Endothelial cell (in vitro differentiated cells): ENCODE results near the gene LMOD2. TPM values are rescaled to one million over a fixed set of nuclear protein-coding genes. Genes with fewer than 3 reads are reported as not detected.

ENCODE experiments used
- DNase-seq: peaks from one replicate; pipeline ENCODE4 v3.0.0; 2021; ENCODE audit warnings: low spot score
- H3K27ac Mint-ChIP-seq: one replicate; pipeline ENCODE4 v1.8.0; 2021; ENCODE audit warnings: mixed read lengths, inconsistent platforms; ENCODE audit not compliant: unreplicated experiment
- H3K27me3 Mint-ChIP-seq: one replicate; pipeline ENCODE4 v1.8.0; 2021; ENCODE audit warnings: mild to moderate bottlenecking, moderate library complexity, mixed read lengths, inconsistent platforms; ENCODE audit not compliant: unreplicated experiment
- H3K36me3 Mint-ChIP-seq: one replicate; pipeline ENCODE4 v1.8.0; 2021; ENCODE audit warnings: mild to moderate bottlenecking, low read depth, mixed read lengths, inconsistent platforms; ENCODE audit not compliant: unreplicated experiment
- H3K4me1 Mint-ChIP-seq: one replicate; pipeline ENCODE4 v1.8.0; 2021; ENCODE audit warnings: mild to moderate bottlenecking, mixed read lengths, inconsistent platforms; ENCODE audit not compliant: unreplicated experiment
- H3K4me3 Mint-ChIP-seq: one replicate; pipeline ENCODE4 v1.8.0; 2021; ENCODE audit warnings: mild to moderate bottlenecking, mixed read lengths, inconsistent platforms; ENCODE audit not compliant: unreplicated experiment
- H3K9me3 Mint-ChIP-seq: one replicate; pipeline ENCODE4 v1.8.0; 2021; ENCODE audit warnings: mixed read lengths, inconsistent platforms; ENCODE audit not compliant: unreplicated experiment
- total RNA-seq: library from RNA; stranded (reverse); fragmentation: NEBNext Ultra II Directional; extraction: Animal tissue kit (Norgen Biotek cat#: 25700); gene quantifications from one replicate; pipeline ENCODE4 v1.2.1, GENCODE V29; 2021; ENCODE audit not compliant: unreplicated experiment
- TF ChIP-seq, protein P1 (sequence below): fragments of 200-600 bp; sonication (generic); IDR thresholded peaks from one replicate; pipeline ENCODE4 v1.5.0; 2021; ENCODE audit warnings: antibody characterized with exemption; ENCODE audit not compliant: unreplicated experiment

Gene LMOD2
- total RNA-seq, 1 donor from 2014 or later: not detected

DNA sequence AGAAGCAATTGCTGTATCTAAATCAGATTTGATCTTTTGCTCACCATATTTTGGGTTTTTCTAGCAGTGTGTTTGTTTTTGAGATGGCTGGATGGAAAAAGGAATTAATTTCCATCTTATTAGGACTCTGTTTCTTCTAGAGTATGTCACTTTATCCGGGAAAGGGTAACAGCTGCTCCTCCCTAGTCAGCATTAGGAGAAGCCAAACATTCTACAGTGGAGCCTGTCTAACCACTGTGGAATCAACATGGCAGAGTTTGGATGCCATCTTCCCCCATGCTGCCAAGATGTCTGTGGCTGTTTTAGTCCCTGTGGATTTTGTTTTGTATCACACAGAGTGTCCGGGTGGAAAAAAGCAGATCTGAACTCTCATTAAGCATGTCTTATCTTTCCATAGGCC is 16.0 kb upstream of the LMOD2 start:
- DNase-seq: no peak
- Mint-ChIP-seq H3K27me3 (peaks cover 4% of the 10 kb centered on the region), H3K4me3 (no peak overlapping the region), H3K27ac (no peak overlapping the region), H3K4me1 (peaks cover 10% of the 10 kb centered on the region), H3K36me3 (no peaks in the 10 kb centered on the region), H3K9me3 (no peaks in the 10 kb centered on the region)
- TF ChIP-seq, protein P1, sequence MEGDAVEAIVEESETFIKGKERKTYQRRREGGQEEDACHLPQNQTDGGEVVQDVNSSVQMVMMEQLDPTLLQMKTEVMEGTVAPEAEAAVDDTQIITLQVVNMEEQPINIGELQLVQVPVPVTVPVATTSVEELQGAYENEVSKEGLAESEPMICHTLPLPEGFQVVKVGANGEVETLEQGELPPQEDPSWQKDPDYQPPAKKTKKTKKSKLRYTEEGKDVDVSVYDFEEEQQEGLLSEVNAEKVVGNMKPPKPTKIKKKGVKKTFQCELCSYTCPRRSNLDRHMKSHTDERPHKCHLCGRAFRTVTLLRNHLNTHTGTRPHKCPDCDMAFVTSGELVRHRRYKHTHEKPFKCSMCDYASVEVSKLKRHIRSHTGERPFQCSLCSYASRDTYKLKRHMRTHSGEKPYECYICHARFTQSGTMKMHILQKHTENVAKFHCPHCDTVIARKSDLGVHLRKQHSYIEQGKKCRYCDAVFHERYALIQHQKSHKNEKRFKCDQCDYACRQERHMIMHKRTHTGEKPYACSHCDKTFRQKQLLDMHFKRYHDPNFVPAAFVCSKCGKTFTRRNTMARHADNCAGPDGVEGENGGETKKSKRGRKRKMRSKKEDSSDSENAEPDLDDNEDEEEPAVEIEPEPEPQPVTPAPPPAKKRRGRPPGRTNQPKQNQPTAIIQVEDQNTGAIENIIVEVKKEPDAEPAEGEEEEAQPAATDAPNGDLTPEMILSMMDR: no peak

GRCh38 chr7:123640583-123640982 is 15.1 kb upstream of the LMOD2 start:
- no peaks in the 10 kb centered on the region for H3K36me3 Mint-ChIP-seq
- peaks cover 4% of the 10 kb centered on the region for H3K27me3 Mint-ChIP-seq
- no peak overlapping the region for H3K27ac Mint-ChIP-seq
- TF ChIP-seq, protein P1: no peak
- DNase-seq: no peak
- no peak overlapping the region for H3K4me3 Mint-ChIP-seq
- H3K9me3 Mint-ChIP-seq: no peaks in the 10 kb centered on the region
- H3K4me1 Mint-ChIP-seq: peaks cover 10% of the 10 kb centered on the region

DNA sequence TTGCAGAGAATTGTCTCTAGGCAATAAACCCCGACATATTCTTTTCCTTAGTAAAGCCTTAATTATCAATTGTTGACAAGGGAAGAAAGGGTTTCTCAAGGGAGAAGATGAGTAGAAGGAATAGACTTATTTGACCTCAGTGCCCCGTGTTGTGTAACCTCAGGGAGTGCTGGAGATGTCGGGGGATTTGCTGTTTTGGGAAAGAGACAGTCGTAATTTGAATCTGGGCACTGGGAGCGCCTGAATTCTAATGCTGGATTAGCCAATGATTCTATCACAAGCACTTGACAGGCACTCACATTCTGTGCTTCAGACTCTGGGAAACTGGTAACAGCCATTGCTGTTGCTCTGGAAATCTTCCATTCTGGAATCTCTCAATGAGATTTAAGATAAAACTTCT is 13.8 kb upstream of the LMOD2 start:
- Mint-ChIP-seq H3K9me3 (no peaks in the 10 kb centered on the region), H3K36me3 (no peaks in the 10 kb centered on the region), H3K27ac (no peak overlapping the region), H3K4me1 (peaks cover 10% of the 10 kb centered on the region), H3K4me3 (no peak overlapping the region), H3K27me3 (peaks cover 4% of the 10 kb centered on the region)
- DNase-seq: no peak
- TF ChIP-seq, protein P1: no peak

DNA sequence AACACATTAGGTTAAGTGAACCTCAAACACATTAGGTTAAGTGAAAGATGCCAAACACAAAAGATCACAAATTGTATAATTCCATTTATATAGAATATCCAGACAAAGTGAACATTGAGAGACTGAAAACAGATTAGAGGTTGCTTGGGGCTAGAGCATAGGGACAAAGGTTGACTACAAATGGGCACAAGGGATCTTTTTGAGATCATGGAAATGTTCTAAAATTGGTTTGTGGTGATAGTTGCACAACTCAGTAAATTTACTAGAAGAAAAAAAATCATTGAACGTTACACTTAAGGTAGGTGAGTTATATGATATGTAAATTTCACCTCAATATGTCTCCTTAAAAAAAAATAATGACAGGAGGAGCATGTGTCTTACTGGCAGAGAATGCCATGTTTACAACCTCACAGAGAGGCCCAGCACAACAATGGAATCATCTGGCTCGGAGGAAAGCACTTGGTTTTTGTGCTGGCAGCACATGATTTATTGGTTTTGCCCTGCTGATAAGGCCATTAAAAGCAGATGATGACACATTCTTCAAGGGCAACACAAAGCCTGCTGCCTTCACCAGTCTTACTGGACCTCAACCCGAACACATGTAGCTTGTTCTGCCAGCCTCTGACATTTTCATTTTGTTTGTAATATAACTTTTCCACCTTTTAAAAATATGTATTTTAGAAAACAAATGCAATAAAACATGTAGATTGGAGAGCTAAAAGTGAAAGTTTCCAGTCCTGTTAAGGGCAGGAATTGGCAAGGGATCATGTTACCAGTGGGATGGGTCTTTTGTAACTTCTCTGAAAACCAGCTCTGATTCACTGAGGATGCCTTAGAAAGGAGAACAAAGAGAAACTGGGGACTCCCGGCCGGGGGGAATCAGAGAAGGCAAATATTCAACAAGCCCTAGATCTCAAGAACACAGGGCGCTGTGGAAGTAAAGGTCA is 11.9 kb upstream of the LMOD2 start:
- peaks cover 3% of the 10 kb centered on the region for H3K27me3 Mint-ChIP-seq
- H3K4me1 Mint-ChIP-seq: peaks cover 16% of the 10 kb centered on the region
- H3K9me3 Mint-ChIP-seq: no peaks in the 10 kb centered on the region
- H3K4me3 Mint-ChIP-seq: no peak overlapping the region
- no peaks in the 10 kb centered on the region for H3K36me3 Mint-ChIP-seq
- TF ChIP-seq, protein P1: no peak
- no peak overlapping the region for H3K27ac Mint-ChIP-seq
- DNase-seq: no peak

DNA sequence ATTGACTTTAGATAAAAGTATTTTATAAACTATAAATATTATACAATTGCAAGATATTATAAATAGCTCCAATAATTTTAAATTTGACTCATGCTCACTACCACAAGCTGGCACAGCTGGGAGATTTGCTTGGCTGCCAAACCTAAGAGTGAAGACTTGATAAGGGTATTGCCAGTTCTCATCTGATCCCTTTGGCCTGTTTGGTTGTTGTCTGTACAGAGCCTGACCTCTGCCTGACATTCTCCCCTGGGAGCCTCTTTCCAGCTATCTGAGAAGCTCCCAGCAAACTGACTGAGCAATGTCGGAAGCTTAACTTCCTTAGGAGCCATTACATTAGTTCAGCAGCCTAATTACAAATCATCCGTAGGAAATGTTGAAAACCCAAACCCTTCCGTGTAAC is 10.2 kb upstream of the LMOD2 start:
- H3K9me3 Mint-ChIP-seq: no peaks in the 10 kb centered on the region
- H3K4me1 Mint-ChIP-seq: peaks cover 22% of the 10 kb centered on the region
- no peak overlapping the region for H3K4me3 Mint-ChIP-seq
- H3K27me3 Mint-ChIP-seq: peaks cover 1% of the 10 kb centered on the region
- H3K36me3 Mint-ChIP-seq: no peaks in the 10 kb centered on the region
- no peak for DNase-seq
- TF ChIP-seq, protein P1: no peak
- H3K27ac Mint-ChIP-seq: no peak overlapping the region
